HG03571 (cell line): ENCODE data around the gene ASCC2.
A peak's percentile ranks its signal among the peaks of the same experiment; 100 is the strongest.

ENCODE experiments used
- ATAC-seq: cut with Tn5 transposase; IDR thresholded peaks from one replicate; pipeline ENCODE4 v1.9.1; 2021; ENCODE audit not compliant: unreplicated experiment

The ASCC2 gene

GRCh38 chr22:29788339-29789279 is 49.5 kb downstream of the ASCC2 start:
- no peak for ATAC-seq

- ATAC-seq, result no peak
Measured at GRCh38 chr22:29787371-29787980, 50.6 kb downstream of the ASCC2 start.

DNA sequence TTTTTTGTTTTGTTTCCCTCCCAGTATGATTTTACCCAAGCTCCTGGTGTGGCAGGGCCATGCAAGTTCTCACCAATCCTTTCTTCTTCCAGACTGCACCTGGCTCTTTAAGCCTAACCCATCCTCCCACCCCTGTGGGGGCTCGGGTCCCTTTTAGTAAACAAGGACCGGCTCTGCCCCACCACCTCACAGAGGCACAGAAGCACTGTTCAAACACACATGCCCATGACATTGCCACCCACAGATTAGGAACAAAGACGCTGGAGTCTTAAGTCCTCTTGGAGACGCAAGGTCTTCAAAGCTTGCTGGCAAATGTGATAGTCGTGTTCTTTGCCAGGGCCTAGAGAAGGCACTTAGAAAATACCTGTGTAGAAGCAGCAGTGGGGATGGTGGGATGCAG is 52.0 kb downstream of the ASCC2 start:
- no peak for ATAC-seq

- ATAC-seq, result no peak
Measured at GRCh38 chr22:29784451-29785361, 53.4 kb downstream of the ASCC2 start.

DNA sequence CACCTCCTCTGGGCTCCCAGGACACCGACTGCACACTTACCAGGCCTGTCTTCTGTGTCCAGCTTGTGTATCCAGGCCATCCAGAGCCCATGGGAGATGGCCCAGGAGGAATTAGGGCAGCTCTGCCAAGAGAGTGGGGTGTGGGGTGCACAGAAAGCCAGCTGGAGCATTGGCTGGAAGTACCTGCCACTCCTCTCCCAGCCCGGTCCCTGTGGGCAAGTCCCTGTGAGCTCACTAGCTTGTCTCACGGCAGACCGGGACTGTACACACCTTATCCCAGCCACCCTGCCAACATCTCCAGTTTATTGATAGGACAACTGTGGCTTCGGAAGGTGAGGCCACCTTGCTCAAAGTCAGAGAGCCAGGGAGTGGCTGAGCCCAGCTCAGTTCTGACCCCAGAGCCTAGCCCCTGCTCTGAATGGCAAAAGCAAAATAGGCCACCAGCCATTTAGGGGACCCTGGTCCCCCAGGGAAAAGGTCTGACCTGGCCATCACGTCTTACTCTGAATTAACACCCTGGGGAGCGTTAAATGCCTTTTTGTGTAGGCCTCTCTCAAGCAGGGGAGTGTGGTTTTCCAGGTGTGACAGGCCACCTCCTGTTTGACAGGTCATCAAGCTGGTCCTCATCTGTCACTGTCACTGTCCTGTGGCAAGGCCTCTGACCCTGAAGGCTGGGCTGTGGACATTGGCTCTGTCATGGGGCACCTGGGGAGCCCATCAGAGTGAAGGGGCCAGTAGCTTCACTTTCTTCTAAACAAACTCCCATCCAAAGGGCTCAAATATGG is 55.8 kb downstream of the ASCC2 start:
- no peak for ATAC-seq

- no peak for ATAC-seq
Measured at GRCh38 chr22:29780748-29781676, 57.1 kb downstream of the ASCC2 start.

- ATAC-seq, result no peak
Measured at GRCh38 chr22:29780220-29780619, 57.9 kb downstream of the ASCC2 start.

GRCh38 chr22:29773233-29773632 is 64.8 kb downstream of the ASCC2 start:
- ATAC-seq, result no peak

DNA sequence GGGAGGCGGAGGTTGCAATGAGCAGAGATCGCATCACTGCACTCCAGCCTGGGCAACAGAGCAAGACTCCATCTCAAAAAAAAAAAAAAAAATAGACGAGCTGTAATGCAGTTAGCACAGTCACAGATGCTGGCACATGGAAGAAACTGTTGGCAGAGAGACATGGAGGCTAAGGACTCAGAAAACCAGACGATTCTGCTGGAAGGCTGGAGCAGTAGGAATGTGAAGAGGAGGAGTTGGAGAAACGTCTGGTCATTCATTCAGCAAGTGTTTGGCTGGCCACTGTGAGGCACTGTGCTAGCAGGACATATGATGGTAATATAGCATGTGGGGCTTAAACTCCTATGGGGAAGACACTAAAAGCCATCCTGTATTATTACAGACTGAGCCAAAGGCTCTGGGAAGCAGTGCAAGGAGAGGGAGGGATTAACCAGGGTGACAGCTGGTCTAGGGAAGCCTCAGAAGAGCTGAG is 65.9 kb downstream of the ASCC2 start:
- no peak for ATAC-seq

- ATAC-seq, result no peak
Measured at GRCh38 chr22:29769723-29770321, 68.3 kb downstream of the ASCC2 start.

DNA sequence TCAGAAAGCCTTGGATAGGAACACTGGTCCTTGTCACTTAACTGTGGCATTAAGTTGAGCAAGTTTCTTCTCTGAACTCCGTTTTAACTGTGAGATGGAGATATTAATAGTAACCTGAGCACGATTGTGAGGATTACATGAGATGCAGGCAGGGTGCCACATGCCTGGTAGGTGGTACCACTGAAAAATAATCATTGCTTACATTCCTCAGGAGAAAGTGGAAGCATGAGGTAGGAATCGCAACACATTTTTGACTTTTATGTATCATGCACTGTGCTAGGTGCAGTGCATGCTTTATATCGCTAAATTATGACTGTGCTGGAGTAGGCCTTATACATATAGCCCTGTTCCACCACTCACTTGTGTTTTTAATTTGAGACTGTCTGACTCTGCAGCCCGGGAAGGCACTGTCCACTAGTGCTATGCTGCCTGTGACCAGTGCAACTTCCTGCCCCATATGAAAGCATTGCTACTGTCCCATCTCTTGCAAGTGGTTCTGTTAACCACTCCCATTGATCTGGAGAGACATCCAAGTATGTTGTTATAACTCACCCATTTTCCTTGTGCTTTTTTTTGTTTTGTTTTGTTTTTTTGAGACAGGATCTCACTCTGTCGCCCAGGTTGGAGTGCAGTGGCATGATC is 69.9 kb downstream of the ASCC2 start:
- ATAC-seq, result no peak

GRCh38 chr22:29767171-29768051 is 70.7 kb downstream of the ASCC2 start, which contains the start of gene UQCR10:
Gene UQCR10 (plus strand): TSS chr22:29767369. CDS start chr22:29767399, 30 bp downstream.
- peak; percentile 74 for ATAC-seq

DNA sequence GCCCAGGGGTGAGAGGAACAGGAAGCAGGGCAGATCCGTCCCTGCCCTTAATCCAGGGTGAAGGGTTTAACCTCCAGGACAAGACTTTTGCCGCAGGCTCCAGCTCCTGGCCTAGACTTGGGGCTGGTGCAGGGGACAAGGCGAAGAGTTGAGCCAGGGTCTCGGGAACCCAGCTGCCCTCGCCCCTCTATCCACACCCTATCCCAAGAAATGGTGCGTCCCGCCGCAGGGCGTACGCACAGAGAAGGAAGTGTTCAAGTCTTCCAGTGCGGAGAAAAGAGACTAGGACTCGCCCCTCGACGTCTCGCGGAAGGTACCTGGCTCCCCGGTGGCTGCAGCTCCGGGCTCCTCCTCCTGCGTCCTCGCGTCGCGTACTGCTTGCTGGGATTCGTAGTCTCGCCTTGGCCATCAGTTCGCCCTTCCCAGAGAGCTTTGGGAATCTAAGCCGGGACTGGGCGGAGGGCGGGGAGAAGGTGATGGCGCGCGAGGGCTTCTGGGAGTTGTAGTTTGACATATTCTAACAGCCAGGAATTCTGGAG is 71.4 kb downstream of the ASCC2 start, which contains the start of gene ZMAT5:
TSS of gene ZMAT5 (minus strand) at position 376 of the 539 bp plus-strand sequence. CDS start 18,463 bp downstream, outside the sequence.
- ATAC-seq, result peak; percentile 79

- peak; percentile 6 for ATAC-seq
Measured at GRCh38 chr22:29765905-29766631, 72.0 kb downstream of the ASCC2 start.

GRCh38 chr22:29762263-29762662 is 75.8 kb downstream of the ASCC2 start:
- ATAC-seq, result no peak

- no peak for ATAC-seq
Measured at GRCh38 chr22:29758959-29759358, 79.1 kb downstream of the ASCC2 start.
